Activated CD8-positive, alpha-beta T cell treated with anti-CD3 and anti-CD28 coated beads for 36 hours (primary cell): ENCODE results near the gene STARD9. TPM values are rescaled to one million over a fixed set of nuclear protein-coding genes. Genes with fewer than 3 reads are reported as not detected.

Experiments used
- ATAC-seq: fragments of 200-7000 bp; cut with Tn5 transposase; one replicate; pipeline ENCODE4 v1.10.0; 2021; ENCODE audit warnings: mild to moderate bottlenecking, moderate library complexity
- CTCF ChIA-PET: fragments of 350-600 bp; sonication (Branson Sonifier 250); formaldehyde crosslinking; loops from one replicate; lab custom pipeline; 2021; ENCODE audit warnings: antibody characterized with exemption; lab: Charles Lee
- POLR2A ChIA-PET: fragments of 350-600 bp; sonication (Branson Sonifier 250); formaldehyde crosslinking; loops from one replicate; lab custom pipeline; 2021; ENCODE audit warnings: antibody characterized with exemption; lab: Charles Lee
- DNase-seq: peaks from one replicate; pipeline ENCODE4 v3.0.0-alpha.2; 2020
- H3K27ac Mint-ChIP-seq: one replicate; pipeline ENCODE4 v1.8.0; 2021; ENCODE audit warnings: mild to moderate bottlenecking, mixed read lengths
- H3K27me3 Mint-ChIP-seq: one replicate; pipeline ENCODE4 v1.8.0; 2021; ENCODE audit warnings: mixed read lengths
- H3K36me3 Mint-ChIP-seq: one replicate; pipeline ENCODE4 v1.8.0; 2021; ENCODE audit warnings: low read depth, mixed read lengths
- H3K4me1 Mint-ChIP-seq: one replicate; pipeline ENCODE4 v1.8.0; 2021; ENCODE audit warnings: low read depth, mixed read lengths
- H3K4me3 Mint-ChIP-seq: one replicate; pipeline ENCODE4 v1.8.0; 2021; ENCODE audit warnings: mild to moderate bottlenecking, moderate library complexity, mixed read lengths
- H3K9me3 Mint-ChIP-seq: one replicate; pipeline ENCODE4 v1.8.0; 2021; ENCODE audit warnings: mixed read lengths
- CTCF ChIP-seq: fragments of 200-600 bp; IDR thresholded peaks from one replicate; pipeline ENCODE4 v1.8.0; 2022; ENCODE audit warnings: antibody characterized with exemption, mild to moderate bottlenecking
- intact Hi-C: fragments of 100-400 bp; cut with micrococcal nuclease; formaldehyde crosslinking; loops from one replicate; pipeline ENCODE4 v1.10.0; 2022
- total RNA-seq, 2 experiments: library from RNA; stranded (reverse); gene quantifications; one replicate each; pipeline ENCODE4 v1.2.3, GENCODE V29; 2021

STARD9 gene
- total RNA-seq, 2 experiments from 2014 or later, result 4.8 to 6.4 TPM

- peaks cover 13% of the 10 kb centered on the region for H3K4me1 Mint-ChIP-seq
- CTCF ChIA-PET, result interaction anchor here (0.6 to 0.9 kb wide), 2 partner anchors 10 to 153 kb away, joined by 3 read pairs; no protein-coding TSS in a partner anchor
- no peak for ATAC-seq
These were observed 119.0 kb downstream of the STARD9 start for GRCh38 chr15:42694398-42694797.

GRCh38 chr15:42695527-42696071 lies 120.2 kb downstream of the STARD9 start:
- intact Hi-C loops, result no loop called here
- TF ChIP-seq CTCF, result no peak
- Mint-ChIP-seq H3K9me3 (no peaks in the 10 kb centered on the region), H3K4me3 (no peak overlapping the region), H3K27me3 (no peaks in the 10 kb centered on the region), H3K27ac (no peak overlapping the region), H3K36me3 (peaks cover 7% of the 10 kb centered on the region), H3K4me1 (peaks cover 10% of the 10 kb centered on the region)
- POLR2A ChIA-PET, result no interaction called here
- DNase-seq, result no peak
- CTCF ChIA-PET, result interaction anchor here (0.9 kb wide), 1 partner anchor 9 kb away, joined by 3 read pairs; no protein-coding TSS in a partner anchor
- ATAC-seq, result no peak

More at GRCh38 chr15:42694398-42694797, 119.0 kb downstream of the STARD9 start:
- POLR2A ChIA-PET, result no interaction called here
- intact Hi-C loops, result no loop called here
- TF ChIP-seq CTCF, result no peak
- Mint-ChIP-seq H3K9me3 (no peaks in the 10 kb centered on the region), H3K27ac (no peak overlapping the region), H3K27me3 (no peaks in the 10 kb centered on the region), H3K36me3 (peaks cover 4% of the 10 kb centered on the region), H3K4me3 (no peak overlapping the region)
- no peak for DNase-seq

GRCh38 chr15:42696626-42697025 lies 121.2 kb downstream of the STARD9 start:
- H3K9me3 Mint-ChIP-seq, result no peaks in the 10 kb centered on the region
- intact Hi-C loops, result no loop called here
- TF ChIP-seq CTCF, result no peak
- no peaks in the 10 kb centered on the region for H3K27me3 Mint-ChIP-seq
- no peak for ATAC-seq
- peaks cover 7% of the 10 kb centered on the region for H3K36me3 Mint-ChIP-seq
- H3K4me3 Mint-ChIP-seq, result no peak overlapping the region
- ChIA-PET POLR2A (interaction anchor here (0.7 kb wide), 1 partner anchor 38 kb away, joined by 3 read pairs; no protein-coding TSS in a partner anchor), CTCF (no interaction called here)
- no peak overlapping the region for H3K27ac Mint-ChIP-seq
- no peak for DNase-seq
- peaks cover 1% of the 10 kb centered on the region for H3K4me1 Mint-ChIP-seq

GRCh38 chr15:42704492-42704926 lies 129.1 kb downstream of the STARD9 start:
- ATAC-seq (peak; percentile 94), DNase-seq (peak; percentile 76)
- H3K27ac Mint-ChIP-seq, result no peak overlapping the region
- H3K4me1 Mint-ChIP-seq, result peaks cover 5% of the 10 kb centered on the region
- intact Hi-C loops, result loop anchor here (5.0 kb wide), 1 partner anchor 223 kb away; no protein-coding TSS in a partner anchor
- H3K4me3 Mint-ChIP-seq, result no peak overlapping the region
- ChIA-PET POLR2A (interaction anchor here (0.5 kb wide), 1 partner anchor 20 kb away, joined by 3 read pairs; no protein-coding TSS in a partner anchor), CTCF (interaction anchor here (1.0 to 4.8 kb wide), 3 partner anchors 10 to 222 kb away, joined by 3 to 32 read pairs (median 5); no protein-coding TSS in a partner anchor)
- H3K9me3 Mint-ChIP-seq, result no peaks in the 10 kb centered on the region
- TF ChIP-seq CTCF, result peak; percentile 79
- H3K27me3 Mint-ChIP-seq, result no peaks in the 10 kb centered on the region
- peaks cover 5% of the 10 kb centered on the region for H3K36me3 Mint-ChIP-seq

GRCh38 chr15:42705336-42705735 lies 129.9 kb downstream of the STARD9 start:
- intact Hi-C loops, result no loop called here
- peaks cover 5% of the 10 kb centered on the region for H3K4me1 Mint-ChIP-seq
- no peaks in the 10 kb centered on the region for H3K27me3 Mint-ChIP-seq
- TF ChIP-seq CTCF, result no peak
- no peak for ATAC-seq
- ChIA-PET POLR2A (interaction anchor here (0.5 kb wide), 1 partner anchor 20 kb away, joined by 3 read pairs; no protein-coding TSS in a partner anchor), CTCF (interaction anchor here (0.7 to 4.8 kb wide), 6 partner anchors 10 to 499 kb away, joined by 3 to 32 read pairs (median 3); no protein-coding TSS in a partner anchor)
- DNase-seq, result no peak
- no peaks in the 10 kb centered on the region for H3K9me3 Mint-ChIP-seq
- H3K4me3 Mint-ChIP-seq, result no peak overlapping the region
- peaks cover 2% of the 10 kb centered on the region for H3K36me3 Mint-ChIP-seq
- H3K27ac Mint-ChIP-seq, result no peak overlapping the region
